HG03064 (cell line): Measurements from ENCODE around the gene CUL1.

Experiments used
- ATAC-seq: cut with Tn5 transposase; IDR thresholded peaks from one replicate; pipeline ENCODE4 v1.9.1; 2021; ENCODE audit warnings: low read depth; ENCODE audit not compliant: unreplicated experiment

The CUL1 gene

DNA sequence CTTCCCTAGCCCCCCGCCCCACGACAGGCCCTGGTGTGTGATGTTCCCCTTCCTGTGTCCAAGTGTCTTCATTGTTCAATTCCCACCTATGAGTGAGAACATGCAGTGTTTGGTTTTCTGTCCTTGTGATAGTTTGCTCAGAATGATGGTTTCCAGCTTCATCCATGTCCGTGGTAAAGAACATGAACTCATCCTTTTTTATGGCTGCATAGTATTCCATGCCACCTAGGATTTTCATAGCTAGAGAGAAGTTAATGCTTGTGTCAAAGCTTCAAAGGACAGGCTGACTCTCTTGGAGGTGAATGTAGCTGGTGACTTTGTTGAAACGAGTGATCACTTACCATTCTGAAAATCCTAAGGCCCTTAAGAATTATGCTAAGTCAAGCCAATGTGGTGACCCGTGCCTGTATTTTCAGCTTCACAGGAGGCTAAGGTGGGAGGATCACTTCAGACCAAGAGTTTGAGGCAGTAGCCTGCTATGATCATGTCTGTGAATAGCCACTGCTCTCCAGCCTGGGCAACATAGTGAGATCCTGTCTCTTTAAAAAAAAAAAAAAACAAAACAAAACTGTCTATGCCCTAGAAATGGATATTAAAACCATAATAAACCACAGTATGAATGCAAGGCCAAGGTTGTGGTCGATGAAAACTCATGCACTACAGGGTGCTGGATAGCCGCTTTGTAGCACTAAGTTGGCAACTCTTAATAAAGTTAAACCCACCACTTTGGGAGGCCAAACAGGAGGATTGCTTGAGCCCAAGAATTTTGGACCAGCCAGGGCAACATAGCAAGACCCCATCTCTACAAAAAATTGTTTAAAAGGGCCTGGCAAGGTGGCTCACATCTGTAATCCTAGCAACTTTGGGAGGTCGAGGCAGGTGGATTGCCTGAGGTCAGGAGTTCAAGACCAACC, 52.0 kb downstream of the CUL1 start:
- ATAC-seq, result no peak

DNA sequence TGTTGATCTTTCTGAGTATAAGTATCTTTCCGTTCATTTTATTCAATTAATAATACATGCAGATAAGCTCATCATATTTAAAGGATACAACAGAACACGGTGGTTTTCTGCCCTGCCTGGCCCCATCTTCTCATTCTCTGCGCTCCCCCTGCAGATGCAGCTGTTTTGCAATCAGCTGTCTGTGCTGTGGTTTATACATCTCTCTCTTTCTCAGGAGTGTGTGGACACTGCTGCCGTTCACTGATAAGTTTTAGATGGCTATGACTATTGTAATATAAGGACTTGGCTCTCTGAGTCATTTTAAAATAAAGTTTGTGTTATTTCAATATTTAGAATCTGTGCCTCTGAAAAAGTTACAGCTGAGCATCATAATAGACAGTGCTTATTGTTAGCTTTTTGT, 54.5 kb downstream of the CUL1 start:
- ATAC-seq, result no peak

DNA sequence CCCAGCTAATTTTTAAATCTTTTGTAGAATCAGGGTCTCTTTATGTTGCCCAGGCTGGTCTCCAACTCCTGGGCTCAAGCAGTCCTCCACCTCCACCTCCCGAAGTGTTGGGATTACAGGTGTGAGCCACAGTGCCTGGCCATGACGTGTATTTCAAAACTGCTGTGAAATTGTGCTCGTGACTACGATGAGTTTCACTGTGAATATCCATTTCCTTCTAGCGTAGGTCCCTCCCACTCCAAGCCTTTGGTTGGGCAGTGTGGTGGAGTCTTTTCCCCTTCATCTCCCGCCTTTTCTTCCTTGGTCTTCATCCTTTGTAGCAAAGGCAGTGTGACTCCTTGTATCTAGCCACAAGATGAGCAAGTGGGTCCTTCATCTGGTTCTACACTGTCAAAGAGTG, 56.2 kb downstream of the CUL1 start:
- ATAC-seq, result no peak

DNA sequence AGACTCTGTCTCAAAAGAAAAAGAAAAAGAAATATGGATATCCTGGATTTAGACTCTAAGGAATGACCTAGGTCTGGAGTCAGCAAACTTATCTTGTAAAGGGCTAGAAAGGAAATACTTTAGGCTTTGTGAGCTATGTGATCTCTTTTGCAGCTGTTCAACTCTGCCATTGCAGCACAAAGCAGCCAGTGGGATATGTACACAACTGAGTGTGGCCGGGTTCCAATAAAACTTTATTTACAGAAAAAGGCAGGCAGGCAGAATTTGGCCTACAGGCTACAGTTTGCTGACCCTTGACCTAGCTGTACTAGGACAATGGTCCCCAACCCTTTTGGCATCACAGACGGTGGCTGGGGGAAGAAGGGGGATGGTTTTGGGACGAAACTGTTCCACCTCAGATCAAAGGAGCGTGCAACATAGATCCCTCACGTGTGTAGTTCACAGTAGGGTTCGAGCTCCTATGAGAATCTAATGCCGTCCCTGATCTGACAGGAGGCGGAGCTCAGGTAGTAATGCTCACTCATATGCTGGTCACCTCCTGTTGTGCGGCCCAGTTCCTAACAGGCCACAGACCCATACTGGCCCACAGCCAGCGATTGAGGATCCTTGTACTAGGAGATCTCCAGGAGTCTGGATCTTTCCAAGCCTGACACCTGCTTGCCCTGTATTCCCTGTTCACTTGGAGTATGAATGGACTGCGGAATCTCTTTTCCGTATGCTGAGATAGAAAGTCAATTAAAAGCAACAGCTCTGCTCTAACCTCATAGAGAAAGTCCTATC, 63.0 kb downstream of the CUL1 start:
- ATAC-seq, result no peak

DNA sequence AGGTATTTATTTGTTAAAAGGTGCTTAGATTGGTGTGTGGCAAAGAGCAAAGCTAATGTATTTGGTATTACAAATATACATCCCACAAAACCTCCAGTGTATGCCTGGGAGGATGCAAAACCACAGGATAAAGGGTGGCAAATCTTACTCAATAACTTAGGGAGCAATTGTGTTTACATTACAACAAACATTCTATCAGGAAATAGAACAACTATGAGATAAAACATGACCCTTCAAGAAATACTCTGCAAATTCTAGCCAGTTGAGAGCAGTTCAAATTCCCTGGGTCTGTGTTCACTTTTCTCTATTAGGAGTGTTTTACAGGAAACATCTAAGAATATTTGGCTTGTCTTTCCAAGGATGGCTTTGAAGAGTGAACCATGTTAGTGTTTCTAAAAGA, 64.9 kb downstream of the CUL1 start:
- ATAC-seq, result no peak

DNA sequence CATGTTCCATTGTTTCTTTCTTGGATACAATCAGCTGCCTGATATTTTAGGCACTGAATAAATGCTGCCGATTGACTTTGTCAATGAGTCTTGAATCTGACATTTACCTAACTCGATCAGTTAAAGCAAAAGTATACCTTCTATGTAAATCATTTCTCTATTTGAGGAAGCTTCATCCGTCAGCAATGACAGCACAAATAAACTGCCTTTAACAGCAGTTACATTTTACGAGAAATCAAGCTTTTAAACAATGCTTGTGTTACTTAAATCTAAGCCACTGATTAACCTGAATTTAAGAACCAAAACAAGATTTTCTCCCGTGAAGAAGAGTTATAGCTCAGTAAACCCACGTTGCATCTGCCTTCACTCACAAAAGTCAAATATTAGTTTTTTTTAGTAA, 71.3 kb downstream of the CUL1 start:
- no peak for ATAC-seq

DNA sequence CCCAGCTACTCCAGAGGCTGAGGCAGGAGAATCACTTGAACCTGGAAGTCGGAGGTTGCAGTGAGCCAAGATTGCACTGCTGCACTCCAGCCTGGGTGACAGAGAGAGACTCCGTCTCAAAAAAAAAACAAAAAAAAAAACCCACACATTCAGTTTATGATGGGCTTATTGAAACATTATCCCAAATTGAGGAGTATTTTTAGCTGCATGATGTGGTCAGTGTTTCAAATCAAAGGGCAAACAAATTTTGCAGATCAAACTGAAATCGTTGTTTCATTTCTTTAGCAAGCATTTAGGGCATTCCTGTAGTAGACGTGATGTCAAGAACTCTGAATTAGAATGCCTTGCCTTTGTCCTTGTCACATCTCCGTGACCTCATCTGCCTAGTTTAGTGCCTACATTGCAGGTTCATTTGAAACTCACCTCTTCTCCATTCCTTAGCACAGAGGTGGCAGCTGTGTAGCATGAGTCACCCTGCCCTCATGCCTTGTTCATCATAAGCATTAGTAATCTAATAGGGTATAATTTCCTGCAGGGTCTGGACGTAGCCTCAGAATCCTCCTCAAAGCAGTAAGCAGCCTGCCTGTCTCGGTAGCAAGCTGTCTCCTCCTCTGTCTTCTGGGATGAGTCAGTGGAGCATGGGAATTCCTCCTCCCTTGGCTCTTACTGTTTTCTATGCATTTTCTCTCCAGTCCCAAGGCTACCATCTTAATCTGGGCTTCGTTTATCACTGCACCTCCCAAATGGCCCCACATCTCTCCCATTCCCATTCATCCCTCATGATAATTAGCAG, 73.8 kb downstream of the CUL1 start:
- no peak for ATAC-seq

DNA sequence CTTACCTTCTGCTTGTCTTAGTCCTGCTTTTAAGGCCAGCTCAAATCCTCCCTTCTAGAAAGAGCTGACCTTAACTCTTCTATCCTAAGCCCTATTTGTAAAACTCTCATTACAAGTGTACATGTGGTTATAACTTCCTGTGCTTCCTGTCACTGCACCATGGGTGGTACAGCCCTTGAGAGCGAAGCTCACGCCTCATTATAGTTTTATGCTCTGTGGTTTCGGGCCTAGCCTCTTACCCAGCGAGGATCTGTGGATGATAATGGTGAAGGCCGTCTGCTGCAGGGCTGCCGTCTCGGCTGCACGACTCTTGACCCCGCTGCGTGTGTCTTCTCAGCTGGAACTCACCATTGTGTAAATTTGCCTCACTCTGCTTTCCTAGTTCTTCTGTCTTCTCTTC, 74.6 kb downstream of the CUL1 start:
- ATAC-seq, result peak; percentile 97

DNA sequence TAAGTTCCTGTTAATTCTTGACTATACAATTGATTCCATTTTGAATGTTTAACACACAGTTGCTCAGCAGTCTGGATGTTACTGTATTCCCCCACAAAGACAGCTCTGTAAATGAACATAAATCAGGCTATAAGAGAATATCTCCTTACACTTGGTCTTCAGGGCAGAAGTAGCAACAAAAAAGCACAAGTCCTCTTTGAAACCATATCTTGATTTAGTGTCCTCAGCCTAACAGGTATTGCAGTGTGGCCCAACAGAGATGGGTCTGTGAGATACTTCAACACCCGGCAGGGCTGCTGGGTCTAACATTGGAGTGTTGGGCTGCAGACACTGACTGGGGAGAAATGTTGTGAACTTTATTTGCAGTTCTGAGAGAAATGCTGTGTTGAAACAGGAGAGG, 75.8 kb downstream of the CUL1 start:
- ATAC-seq, result no peak

DNA sequence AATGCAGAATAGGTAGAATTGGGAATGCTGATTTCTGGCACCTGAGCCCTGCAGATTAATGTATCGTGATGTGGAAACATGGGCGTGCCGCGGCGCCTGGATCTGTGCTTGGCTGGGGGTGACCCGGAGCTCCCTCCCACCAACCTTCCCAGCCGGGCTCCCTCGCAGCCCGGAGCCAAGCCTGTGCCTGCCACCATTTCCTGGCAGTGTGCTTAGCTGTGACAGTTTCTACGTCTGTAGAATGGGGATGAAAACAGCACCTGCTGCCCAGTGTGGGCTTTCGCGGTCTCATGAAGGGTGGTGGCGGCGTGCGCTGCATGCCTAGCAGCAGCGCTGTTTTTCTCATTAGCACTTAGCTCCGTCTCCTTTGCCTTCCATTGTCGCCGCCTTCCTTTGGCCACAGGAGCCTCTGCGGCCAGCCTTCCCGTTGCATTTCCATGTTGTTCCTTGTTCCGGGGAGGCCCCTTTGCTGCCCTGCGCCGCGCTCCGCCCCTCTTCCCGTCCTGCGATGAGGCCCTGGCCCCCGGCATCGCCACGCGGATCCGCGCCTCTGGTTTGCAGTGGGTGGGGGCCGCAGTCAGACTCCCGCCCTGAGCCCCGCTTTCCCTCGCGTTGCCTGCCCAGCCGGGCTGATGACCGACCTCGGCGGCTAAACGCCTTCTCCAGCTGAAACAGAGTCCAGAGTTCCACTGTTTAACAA, 84.2 kb downstream of the CUL1 start:
- no peak for ATAC-seq

DNA sequence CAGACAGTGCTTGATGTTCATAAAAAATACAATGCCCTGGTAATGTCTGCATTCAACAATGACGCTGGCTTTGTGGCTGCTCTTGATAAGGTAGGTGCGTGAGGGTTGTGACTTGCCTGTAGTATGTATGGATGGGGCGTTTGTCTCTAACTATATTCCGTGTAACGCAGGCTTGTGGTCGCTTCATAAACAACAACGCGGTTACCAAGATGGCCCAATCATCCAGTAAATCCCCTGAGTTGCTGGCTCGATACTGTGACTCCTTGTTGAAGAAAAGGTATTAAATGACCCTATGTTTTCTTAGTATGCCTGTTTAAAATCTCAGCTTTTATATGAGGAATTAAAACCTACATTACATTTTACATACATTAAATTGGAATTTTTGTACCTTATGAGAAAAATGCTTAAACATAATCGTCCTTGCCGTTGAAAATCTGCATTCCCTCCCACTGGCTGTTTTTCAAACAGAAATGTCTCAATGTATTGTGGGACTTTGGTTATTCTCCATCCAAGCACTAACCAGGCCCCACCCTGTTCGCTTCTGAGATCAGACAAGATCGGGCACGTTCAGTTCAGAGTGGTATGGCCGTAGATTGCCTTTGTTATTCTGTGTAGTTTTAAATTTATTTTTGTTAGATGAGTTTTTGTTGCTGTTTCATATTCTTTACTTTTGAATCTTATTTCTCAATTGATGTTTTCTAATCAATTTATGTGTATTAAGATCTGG, 85.3 kb downstream of the CUL1 start:
- no peak for ATAC-seq

DNA sequence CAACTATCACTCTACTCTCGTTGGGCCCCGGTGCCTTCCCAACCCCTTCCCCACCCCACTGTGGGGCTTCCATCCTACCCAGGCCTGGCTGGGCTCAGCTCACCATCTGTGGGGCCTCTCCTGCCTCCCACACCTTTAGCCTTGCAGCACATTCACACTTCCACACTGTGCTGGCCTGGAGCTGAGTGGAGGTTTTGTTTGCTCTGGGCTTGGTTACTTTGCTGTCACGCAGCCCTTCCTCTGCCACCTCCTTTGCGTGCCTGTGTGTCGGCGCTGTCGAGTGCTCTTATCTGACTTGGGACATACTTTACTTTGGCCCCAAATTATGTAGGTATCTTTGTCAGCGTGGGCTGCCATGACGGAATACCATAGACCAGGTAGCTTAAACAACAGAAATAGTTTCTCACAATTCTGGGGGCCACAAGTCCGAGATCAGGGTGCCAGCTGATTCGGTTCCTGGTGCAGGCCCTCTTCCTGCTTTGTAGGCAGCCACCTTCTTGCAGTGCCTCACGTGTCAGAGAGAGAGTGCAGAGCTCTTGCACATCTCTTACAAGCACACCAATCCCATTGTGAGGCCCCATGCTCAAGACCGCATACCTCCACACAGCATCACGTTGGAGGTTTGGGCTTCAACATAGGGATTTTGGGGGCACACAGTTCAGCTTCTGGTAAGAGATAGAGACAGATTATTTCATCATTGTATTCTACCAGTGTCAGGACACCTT, 89.0 kb downstream of the CUL1 start:
- no peak for ATAC-seq

DNA sequence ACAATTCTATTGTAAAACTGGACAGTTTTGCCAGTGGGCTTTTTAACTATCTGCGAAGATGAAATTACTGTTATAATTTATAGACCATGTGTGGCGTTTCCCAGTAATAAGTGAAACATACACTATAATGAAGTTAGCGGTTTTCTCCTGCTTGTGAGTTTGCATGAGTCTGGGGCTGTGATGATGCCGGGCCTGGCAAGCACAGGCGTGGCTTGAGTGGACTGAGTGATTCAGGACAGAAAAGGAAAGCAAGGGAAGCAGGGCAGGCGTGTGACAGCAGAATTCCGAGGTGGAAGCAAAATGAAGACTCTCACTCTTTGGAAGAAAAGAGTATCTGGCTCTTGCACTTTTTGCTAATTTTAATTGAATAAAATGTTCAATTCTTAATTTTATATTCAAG, 90.5 kb downstream of the CUL1 start:
- no peak for ATAC-seq

DNA sequence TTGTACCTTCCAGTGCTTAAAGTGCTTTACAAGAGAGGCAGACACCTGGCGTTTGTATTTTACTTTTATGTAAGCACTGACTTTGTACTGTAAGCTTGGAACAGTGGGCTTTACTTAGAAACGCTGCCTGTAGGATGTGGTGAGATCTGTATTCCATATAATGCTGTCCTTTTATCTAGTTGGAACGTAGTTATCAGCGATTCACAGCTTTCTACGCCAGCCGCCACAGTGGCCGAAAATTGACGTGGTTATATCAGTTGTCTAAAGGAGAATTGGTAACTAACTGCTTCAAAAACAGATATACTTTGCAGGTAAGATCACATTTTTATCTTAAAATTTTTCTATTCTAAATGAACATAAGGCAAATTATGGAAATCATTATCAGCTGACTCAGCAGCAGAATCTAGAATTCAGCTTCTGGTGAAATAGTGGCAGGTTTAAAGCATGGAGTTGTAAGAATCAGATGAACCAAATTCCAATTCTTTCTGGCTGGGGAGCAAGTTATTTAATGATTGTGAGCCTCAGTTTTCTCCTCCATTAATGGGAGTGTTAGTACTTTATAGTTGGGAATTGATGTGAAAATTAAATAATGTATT, 91.5 kb downstream of the CUL1 start:
- ATAC-seq, result no peak

DNA sequence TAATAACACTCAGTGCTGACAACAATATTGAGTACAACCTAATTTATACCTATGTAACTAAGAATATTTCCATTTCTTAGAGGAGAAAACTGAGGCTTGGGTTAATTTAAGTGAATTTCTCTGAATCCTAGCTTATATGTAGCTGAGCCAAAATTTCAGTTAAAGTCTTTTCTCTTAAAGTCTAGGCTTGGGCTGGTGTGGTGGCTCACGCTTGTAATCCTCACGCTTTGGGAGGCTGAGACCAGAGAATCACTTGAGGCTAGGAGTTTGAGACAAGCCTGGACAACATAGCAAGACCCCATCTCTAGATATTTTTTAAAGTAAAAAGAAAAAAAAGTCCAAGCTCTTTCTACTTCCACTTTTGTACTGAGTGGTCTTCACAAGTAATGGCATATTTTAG, 92.1 kb downstream of the CUL1 start:
- ATAC-seq, result no peak

DNA sequence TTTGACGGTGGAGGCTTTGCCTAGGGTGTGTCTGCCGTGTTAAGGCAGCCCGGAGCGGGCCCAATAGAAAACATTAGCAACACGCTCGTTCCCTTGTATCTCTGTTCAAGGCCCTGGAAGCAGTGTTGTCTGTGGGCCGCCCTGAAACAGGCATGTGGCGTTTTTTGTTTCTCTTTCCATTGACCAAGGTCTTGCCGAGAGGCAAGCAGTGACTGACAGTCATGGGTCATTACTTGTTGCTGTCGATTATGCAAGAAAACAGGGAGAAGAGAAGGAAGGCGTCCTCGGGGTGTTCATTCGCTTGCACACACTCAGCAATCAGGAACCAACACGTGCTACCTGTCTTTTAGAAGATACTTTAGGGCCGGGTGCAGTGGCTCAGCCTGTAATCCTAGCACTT, 92.8 kb downstream of the CUL1 start:
- ATAC-seq, result no peak

DNA sequence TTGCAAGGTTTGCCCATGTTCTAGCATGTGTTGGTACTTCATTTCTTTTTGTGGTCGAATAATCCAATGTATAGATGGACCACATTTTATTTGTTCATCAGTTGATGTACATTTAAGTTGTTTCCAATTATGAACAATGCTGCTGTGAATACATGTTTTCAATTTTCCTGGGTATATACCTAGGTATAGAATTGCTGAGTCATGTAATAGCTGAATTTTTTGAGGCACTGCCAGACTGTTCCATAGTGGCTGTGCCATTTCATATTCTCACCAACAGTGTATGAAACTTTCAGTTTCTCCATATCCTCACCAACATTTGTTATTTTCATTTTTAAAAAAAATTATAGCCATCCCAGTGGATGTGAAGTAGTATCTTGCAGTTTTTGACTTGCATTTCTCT, 94.9 kb downstream of the CUL1 start:
- ATAC-seq, result no peak

DNA sequence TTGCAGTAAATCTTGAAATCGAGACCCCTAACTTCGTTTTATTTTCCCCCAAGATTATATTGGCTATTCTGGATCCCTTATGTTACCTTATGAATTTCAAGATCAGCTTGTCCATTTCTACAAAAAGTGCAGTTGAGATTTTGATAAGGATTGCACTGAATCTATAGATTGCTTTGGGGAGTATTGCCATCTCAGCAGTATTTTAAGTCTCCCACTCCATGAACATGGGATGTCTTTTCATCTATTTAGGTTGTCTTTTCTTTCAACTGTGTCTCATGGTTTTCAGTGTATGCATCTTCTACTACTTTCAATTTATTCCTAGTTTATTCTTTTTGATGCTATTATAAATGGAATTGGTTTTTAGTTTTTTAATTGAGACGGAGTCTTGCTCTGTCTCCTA, 95.8 kb downstream of the CUL1 start:
- no peak for ATAC-seq

DNA sequence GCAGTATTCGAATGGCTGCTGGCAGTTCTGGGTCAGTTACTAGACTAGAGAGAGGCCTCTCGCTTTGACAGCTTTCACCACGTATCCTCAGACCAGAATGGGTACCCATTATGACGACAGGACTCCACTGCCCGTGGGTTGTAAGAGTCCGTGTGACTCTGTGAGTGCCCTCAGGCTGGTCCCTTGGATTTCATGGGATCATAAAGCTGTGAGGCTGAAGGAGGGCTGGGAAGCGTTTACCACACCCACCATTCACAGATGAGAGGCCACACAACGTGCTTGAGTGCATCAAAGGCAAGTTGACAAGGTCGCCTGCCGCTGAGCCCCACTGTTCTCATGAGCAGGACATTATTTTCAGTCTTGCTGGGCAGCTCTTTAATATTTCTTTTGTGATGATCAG, 98.1 kb downstream of the CUL1 start:
- no peak for ATAC-seq
